DLD1 (cell line): ENCODE data around the gene LIPE.

Source experiments
- in situ Hi-C: cut with HindIII; loops from 2 replicates; pipeline ENCODE4 v1.10.0; 2017; ENCODE audit warnings: low sequenced_read_pairs

Gene LIPE

GRCh38 chr19:42450314-42450934, 23.2 kb upstream of the LIPE start:
- in situ Hi-C loops, result no loop called here

- in situ Hi-C loops, result loop anchor here (25.0 kb wide), 1 partner anchor 286 kb away; no protein-coding TSS in a partner anchor
Observed at GRCh38 chr19:42448306-42448705, 21.1 kb upstream of the LIPE start.

- in situ Hi-C loops, result loop anchor here (25.0 kb wide), 1 partner anchor 284 kb away; no protein-coding TSS in a partner anchor
Observed at GRCh38 chr19:42445948-42446347, 18.8 kb upstream of the LIPE start.

GRCh38 chr19:42443944-42444398, 16.8 kb upstream of the LIPE start:
- in situ Hi-C loops, result loop anchor here (25.0 kb wide), 1 partner anchor 282 kb away; no protein-coding TSS in a partner anchor

- in situ Hi-C loops, result loop anchor here (25.0 kb wide), 1 partner anchor 281 kb away; no protein-coding TSS in a partner anchor
Observed at GRCh38 chr19:42442833-42443232, 15.6 kb upstream of the LIPE start, which contains the start of gene CXCL17. TSS of gene CXCL17 (minus strand) at chr19:42442946. CDS start at chr19:42442832, 114 bp downstream.

GRCh38 chr19:42441049-42441445, 13.9 kb upstream of the LIPE start:
- in situ Hi-C loops, result loop anchor here (25.0 kb wide), 1 partner anchor 279 kb away; no protein-coding TSS in a partner anchor

- in situ Hi-C loops, result loop anchor here (25.0 kb wide), 1 partner anchor 278 kb away; no protein-coding TSS in a partner anchor
Observed at GRCh38 chr19:42440357-42441048, 13.3 kb upstream of the LIPE start.

- in situ Hi-C loops, result loop anchor here (25.0 kb wide), 1 partner anchor 274 kb away; no protein-coding TSS in a partner anchor
Observed at GRCh38 chr19:42436006-42436405, 8.8 kb upstream of the LIPE start.

GRCh38 chr19:42435316-42435715, 8.1 kb upstream of the LIPE start:
- in situ Hi-C loops, result loop anchor here (25.0 kb wide), 1 partner anchor 273 kb away; no protein-coding TSS in a partner anchor

GRCh38 chr19:42433503-42434260, 6.5 kb upstream of the LIPE start:
- in situ Hi-C loops, result loop anchor here (25.0 kb wide), 1 partner anchor 271 kb away; no protein-coding TSS in a partner anchor

GRCh38 chr19:42431486-42431885, 4.3 kb upstream of the LIPE start:
- in situ Hi-C loops, result loop anchor here (25.0 kb wide), 1 partner anchor 269 kb away; no protein-coding TSS in a partner anchor

- in situ Hi-C loops, result loop anchor here (25.0 kb wide), 1 partner anchor 266 kb away; no protein-coding TSS in a partner anchor
Observed at GRCh38 chr19:42428676-42429075, 1.5 kb upstream of the LIPE start.

GRCh38 chr19:42426643-42427042, 545 bp downstream of the LIPE start:
- in situ Hi-C loops, result loop anchor here (25.0 kb wide), 1 partner anchor 264 kb away; no protein-coding TSS in a partner anchor

- in situ Hi-C loops, result loop anchor here (25.0 kb wide), 1 partner anchor 262 kb away; no protein-coding TSS in a partner anchor
Observed at GRCh38 chr19:42424712-42425131, 2.5 kb downstream of the LIPE start.

GRCh38 chr19:42424345-42424707, 2.9 kb downstream of the LIPE start:
- in situ Hi-C loops, result no loop called here

- in situ Hi-C loops, result no loop called here
Observed at GRCh38 chr19:42423462-42424344, 3.5 kb downstream of the LIPE start.

- in situ Hi-C loops, result no loop called here
Observed at GRCh38 chr19:42422901-42423461, 4.2 kb downstream of the LIPE start.

- in situ Hi-C loops, result no loop called here
Observed at GRCh38 chr19:42422092-42422900, 4.9 kb downstream of the LIPE start.
